D721Med (cell line): ENCODE results near the gene GRM7.
A peak's percentile ranks its signal among the peaks of the same experiment; 100 is the strongest.

Experiments used
- DNase-seq: peaks from one replicate; pipeline ENCODE4 v3.0.0; 2011; ENCODE audit warnings: low spot score; ENCODE audit not compliant: insufficient read length
- FAIRE-seq: peaks from 2 replicates; lab custom pipeline; 2011; peaks lifted over from hg19 to GRCh38; lab: Jason Lieb, UNC
- TF ChIP-seq, protein P1 (sequence below): IDR thresholded peaks from 2 replicates; pipeline ENCODE4 v1.5.1; 2012; ENCODE audit warnings: mild to moderate bottlenecking, control low read depth; ENCODE audit not compliant: insufficient read depth; ENCODE audit errors: missing control alignments

GRM7 gene

DNA sequence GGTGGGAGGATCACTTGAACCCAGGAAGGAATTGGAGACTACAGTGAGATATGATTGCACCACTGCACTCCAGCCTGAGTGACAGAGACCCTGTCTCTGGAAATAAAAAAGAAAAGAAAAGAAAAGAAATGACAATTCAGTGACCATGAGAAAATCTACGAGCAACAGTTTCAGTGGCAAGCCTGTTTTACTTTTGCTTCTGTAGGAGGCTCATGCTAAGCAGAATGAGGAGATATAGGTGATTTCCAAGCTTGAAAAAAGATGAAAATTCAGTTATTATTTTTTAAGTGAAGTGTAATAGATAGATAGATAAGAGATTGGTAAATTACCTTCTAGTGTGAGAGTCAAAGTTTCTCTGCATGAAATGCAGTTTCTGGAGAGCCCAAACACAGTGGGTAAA is 651.1 kb downstream of the GRM7 start:
- TF ChIP-seq, protein P1, sequence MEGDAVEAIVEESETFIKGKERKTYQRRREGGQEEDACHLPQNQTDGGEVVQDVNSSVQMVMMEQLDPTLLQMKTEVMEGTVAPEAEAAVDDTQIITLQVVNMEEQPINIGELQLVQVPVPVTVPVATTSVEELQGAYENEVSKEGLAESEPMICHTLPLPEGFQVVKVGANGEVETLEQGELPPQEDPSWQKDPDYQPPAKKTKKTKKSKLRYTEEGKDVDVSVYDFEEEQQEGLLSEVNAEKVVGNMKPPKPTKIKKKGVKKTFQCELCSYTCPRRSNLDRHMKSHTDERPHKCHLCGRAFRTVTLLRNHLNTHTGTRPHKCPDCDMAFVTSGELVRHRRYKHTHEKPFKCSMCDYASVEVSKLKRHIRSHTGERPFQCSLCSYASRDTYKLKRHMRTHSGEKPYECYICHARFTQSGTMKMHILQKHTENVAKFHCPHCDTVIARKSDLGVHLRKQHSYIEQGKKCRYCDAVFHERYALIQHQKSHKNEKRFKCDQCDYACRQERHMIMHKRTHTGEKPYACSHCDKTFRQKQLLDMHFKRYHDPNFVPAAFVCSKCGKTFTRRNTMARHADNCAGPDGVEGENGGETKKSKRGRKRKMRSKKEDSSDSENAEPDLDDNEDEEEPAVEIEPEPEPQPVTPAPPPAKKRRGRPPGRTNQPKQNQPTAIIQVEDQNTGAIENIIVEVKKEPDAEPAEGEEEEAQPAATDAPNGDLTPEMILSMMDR: no peak
- DNase-seq (no peak), FAIRE-seq (no peak)

DNA sequence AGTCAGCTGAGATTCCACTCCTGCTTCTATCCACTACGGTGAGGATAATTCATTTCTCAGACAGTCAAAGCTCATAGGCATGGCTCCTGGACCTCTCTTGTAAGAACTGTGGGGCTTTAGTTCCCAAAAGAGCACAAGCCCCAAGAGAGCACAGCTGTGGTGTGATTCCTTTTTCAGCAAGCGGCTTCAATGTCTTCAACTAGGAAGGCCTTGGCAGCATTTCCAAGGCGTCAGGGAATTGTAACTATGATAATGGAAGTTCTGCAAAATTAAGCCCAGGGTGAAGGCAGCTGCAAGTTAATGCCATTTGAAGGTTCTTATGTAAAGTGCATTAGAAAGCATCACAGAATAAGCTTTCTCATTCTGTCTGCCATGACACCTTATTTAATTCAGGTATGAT is 657.1 kb downstream of the GRM7 start:
- TF ChIP-seq, protein P1: no peak
- DNase-seq: no peak
- no peak for FAIRE-seq

DNA sequence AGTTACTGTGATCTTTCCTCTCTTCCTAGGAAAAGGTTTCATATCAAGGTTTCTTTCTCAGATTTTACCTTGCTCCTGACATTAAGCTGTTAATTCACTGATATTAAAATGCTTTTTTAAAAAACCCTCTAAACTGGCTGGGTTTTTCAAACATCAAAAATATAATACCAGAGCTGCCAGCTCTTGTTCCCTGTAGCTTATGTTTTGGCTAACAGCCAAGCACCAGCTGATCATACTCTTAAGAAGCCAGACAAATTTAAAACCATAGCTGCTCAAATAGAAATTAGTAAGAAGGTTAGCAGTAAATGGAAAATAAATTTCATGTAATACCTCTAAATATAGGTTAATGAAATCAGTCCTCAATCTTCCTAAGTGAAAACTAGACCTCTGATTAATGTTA is 657.5 kb downstream of the GRM7 start:
- FAIRE-seq: no peak
- TF ChIP-seq, protein P1: no peak
- DNase-seq: no peak

DNA sequence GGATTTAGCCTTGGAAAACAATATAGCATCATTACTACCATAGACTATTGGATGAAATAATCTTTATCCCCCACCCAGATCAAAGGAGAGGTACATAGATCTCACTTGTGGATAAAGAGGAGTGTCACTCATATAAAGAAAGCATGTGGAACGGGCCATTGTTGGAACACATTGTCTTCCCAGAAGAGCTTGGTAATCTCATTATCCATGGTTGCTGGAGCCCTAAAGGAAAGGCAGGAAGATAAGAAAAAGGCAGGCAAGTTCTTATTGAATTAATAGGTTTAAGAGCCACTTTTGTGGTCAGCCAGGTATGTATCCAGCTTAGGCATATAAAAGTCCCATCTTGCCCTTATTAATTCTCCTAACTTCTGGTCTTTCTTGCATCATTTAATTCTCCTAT is 659.1 kb downstream of the GRM7 start:
- DNase-seq: no peak
- TF ChIP-seq, protein P1: no peak
- FAIRE-seq: peak; percentile 83

DNA sequence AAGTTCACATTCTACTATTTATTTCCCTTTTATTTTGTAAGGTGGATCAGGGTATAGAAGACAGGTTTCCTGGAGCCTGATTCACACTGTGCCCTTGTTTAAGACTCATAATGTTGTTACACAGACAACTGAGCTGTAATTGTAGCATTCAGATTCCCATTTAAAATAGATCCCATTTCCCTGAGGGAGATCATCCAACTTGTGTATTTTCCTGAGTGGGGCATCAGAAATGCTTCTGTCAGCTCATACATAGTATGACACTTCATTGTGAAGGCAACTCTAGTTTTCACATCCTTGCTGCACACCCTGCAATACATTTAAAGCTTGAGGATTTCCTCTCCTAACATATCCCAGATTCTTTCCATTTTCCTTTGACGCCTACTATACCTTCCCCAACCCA is 659.7 kb downstream of the GRM7 start:
- FAIRE-seq (peak; percentile 46), DNase-seq (no peak)
- TF ChIP-seq, protein P1: no peak

DNA sequence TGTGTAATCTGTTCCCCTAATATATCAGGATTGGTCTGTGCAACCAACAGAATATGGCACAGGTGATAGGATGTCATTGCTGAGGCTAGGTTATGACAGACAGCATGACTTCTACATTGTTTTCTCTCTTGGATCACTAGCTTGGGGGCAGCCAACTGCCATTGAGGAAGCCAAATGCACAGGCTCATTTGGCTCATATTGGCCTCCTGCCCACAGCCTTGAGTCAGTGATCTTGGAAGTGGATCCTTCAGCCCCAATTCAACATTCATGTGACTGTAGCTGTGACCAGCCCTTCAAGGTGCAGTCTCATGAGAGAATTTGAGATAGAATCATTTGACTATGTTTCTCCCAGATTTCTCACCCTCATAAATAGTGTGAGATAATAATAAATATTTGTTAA is 675.6 kb downstream of the GRM7 start:
- TF ChIP-seq, protein P1: no peak
- DNase-seq (no peak), FAIRE-seq (no peak)

DNA sequence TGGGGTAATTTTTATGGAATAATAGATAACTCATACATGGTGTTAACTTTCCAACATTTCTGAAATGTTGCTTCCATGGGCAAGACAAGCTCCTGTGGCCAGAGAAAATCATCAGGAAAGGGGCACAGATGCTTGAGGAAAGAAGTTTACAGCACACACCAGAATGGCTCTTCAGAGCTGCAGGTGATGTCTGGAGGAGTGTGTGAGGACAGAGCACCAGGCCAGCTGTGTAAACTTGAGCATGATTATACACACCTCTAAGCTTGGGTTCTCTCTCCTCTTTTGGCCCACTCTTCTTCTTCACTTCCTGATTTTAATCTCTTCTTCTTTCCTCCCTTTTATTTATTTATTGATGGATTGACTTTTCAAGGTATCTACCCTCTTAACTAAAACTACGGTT is 676.0 kb downstream of the GRM7 start:
- DNase-seq (no peak), FAIRE-seq (no peak)
- TF ChIP-seq, protein P1: no peak
